T-helper 1 cell treated with Interleukin-12 subunit alpha and Interleukin-12 subunit beta and Interleukin-4 antibody, amounts not matched to agents 30 μg/mL and 1 μg/mL, for 36 hours (primary cell): ENCODE results near the gene NSMF.
"Not testable (repeated sequence)": the region's sequence is repeated elsewhere in the genome, so short reads cannot be mapped to it uniquely, and the experiment has no call there.

ENCODE experiments used
- H3K27ac Mint-ChIP-seq: one replicate; pipeline ENCODE4 v1.8.0; 2021; ENCODE audit warnings: mild to moderate bottlenecking, mixed read lengths
- H3K27me3 Mint-ChIP-seq: one replicate; pipeline ENCODE4 v1.8.0; 2021; ENCODE audit warnings: low read depth, mixed read lengths
- H3K36me3 Mint-ChIP-seq: one replicate; pipeline ENCODE4 v1.8.0; 2021; ENCODE audit warnings: low read depth, mixed read lengths
- H3K4me1 Mint-ChIP-seq: one replicate; pipeline ENCODE4 v1.8.0; 2021; ENCODE audit warnings: low read depth, mixed read lengths
- H3K4me3 Mint-ChIP-seq: one replicate; pipeline ENCODE4 v1.8.0; 2021; ENCODE audit warnings: mild to moderate bottlenecking, moderate library complexity, mixed read lengths
- H3K9me3 Mint-ChIP-seq: one replicate; pipeline ENCODE4 v1.8.0; 2021; ENCODE audit warnings: mixed read lengths

Gene NSMF

DNA sequence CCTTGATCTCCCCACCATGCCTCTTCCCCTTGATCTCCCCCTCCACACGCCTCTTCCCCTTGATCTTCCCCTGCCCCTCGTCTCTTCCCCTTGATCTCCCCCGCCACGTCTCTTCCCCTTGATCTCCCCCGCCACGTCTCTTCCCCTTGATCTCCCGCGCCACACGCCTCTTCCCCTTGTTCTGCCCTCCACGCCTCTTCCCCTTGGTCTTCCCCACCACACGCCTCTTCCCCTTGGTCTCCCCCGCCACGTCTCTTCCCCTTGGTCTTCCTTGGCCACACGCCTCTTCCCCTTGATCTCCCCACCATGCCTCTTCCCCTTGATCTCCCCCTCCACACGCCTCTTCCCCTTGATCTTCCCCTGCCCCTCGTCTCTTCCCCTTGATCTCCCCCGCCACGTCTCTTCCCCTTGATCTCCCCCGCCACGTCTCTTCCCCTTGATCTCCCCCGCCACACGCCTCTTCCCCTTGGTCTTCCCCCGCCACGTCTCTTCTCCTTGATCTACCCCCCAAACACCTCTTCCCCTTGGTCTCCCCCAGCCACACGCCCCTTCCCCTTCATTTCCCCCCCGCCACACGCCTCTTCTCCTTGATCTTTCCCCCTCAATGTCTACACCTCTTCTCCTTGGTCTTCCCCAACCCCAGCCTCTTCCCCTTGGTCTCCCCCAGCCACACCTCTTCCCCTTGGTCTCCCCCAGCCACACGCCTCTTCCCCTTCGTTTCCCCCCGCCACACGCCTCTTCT lies 7.7 kb downstream of the NSMF start:
- H3K4me1 Mint-ChIP-seq, result peaks cover 11% of the 10 kb centered on the region
- H3K27me3 Mint-ChIP-seq, H3K27ac Mint-ChIP-seq, H3K36me3 Mint-ChIP-seq, H3K9me3 Mint-ChIP-seq, H3K4me3 Mint-ChIP-seq: not testable (repeated sequence)

DNA sequence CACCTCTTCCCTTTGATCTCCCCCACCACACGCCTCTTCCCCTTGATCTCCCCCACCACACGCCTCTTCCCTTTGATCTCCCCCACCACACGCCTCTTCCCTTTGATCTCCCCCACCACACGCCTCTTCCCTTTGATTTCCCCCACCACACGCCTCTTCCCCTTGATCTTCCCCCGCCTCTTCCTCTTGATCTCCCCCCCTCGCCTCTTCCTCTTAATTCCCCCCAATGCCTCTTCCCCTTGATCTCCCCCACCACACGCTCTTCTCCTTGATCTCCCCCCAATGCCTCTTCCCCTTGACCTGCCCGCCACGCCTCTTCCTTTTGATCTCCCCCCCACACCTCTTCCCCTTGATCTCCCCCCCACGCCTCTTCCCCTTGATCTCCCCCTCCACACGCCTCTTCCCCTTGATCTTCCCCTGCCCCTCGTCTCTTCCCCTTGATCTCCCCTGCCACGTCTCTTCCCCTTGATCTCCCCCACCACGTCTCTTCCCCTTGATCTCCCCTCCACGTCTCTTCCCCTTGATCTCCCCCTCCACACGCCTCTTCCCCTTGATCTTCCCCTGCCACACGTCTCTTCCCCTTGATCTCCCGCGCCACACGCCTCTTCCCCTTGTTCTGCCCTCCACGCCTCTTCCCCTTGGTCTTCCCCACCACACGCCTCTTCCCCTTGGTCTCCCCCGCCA lies 8.5 kb downstream of the NSMF start:
- not testable (repeated sequence) for H3K4me3 Mint-ChIP-seq, H3K27ac Mint-ChIP-seq, H3K9me3 Mint-ChIP-seq, H3K27me3 Mint-ChIP-seq, H3K36me3 Mint-ChIP-seq
- peaks cover 11% of the 10 kb centered on the region for H3K4me1 Mint-ChIP-seq

DNA sequence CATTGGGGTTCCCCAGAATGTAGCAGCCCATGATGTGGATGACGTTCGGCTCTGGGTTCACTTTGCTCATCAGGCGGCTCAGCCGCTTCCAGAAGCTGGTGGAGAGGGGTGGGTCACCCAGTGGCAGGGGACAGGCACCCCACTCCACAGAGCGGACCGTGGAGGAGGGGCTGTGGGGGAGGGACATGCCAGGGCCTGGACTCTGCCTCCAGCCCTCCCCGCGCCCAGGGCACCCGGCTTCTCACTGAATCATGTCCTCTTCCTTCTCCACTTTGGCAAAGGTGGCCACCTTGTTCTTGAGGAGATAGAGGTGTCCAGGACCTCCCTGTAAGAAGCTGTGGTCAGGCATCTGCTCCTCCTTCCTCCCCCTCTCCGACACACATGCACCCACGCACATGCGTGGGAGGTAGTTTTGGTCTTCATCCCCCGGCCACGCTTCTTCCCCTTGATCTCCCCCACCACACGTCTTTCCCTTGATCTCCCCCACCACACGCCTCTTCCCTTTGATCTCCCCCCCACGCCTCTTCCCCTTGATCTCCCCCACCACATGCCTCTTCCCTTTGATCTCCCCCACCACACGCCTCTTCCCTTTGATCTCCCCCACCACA lies 9.1 kb downstream of the NSMF start:
- peaks cover 14% of the 10 kb centered on the region for H3K4me1 Mint-ChIP-seq
- no peak overlapping the region for H3K27ac Mint-ChIP-seq
- H3K4me3 Mint-ChIP-seq, result no peak overlapping the region
- H3K9me3 Mint-ChIP-seq, result no peaks in the 10 kb centered on the region
- no peaks in the 10 kb centered on the region for H3K27me3 Mint-ChIP-seq
- H3K36me3 Mint-ChIP-seq, result peaks cover 2% of the 10 kb centered on the region

DNA sequence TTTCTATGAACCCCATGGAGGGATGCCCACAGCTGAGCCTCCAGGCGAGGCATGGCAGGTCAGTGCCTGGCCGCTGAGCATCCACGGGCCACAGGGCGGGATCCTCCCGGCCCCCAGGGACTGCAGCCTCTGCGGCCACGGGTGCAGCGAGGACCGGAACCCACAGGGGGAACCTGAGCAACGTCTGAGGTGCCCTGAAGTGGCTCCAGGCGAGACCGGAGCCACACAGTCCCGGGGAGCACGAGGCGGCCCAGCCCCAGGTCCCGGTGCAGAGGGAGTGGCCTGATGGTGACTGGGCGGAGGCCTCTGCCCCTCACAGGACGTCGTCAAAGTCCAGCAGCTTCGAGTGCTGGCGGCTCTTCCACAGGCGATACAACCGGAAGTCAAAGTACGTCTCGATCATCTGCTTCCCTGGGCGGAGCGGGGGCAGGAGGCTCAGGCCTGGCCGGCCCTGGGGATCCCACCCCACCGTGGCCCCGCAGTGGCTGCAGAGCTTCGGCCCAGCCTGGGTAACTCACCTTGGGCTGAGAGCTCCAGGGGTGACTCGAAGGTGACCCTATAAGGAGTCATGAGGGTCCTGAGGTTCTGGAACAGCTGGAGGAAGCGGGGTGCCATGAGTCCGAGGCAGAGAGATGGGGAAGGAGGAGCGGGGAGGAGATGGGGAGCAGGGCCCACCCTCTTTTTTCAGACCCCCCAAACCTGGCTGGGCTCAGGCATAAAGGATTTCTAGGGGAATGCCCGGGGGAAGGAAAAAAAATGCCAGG lies 9.9 kb downstream of the NSMF start:
- no peaks in the 10 kb centered on the region for H3K9me3 Mint-ChIP-seq

DNA sequence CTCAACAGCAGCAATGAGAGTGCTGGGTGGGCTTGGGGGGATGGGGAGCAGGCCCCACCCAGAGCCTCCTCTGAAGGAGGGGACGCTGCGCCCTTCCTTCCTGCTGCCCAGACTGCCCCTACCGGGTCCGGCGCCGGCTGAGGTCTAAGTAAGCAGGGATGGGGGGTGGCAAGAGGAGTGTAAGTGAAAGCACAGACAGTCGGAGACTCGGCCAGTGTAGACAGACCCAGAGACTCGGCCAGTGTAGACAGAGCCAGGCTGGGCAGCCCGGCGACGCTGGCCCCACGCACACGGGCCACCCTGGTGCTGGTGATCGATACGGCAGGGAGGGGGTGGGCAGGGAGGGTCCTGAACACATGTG lies 10.6 kb downstream of the NSMF start:
- H3K9me3 Mint-ChIP-seq, result no peaks in the 10 kb centered on the region
- H3K4me3 Mint-ChIP-seq, result no peak overlapping the region
- H3K36me3 Mint-ChIP-seq, result peaks cover 2% of the 10 kb centered on the region
- H3K4me1 Mint-ChIP-seq, result peaks cover 8% of the 10 kb centered on the region
- no peak overlapping the region for H3K27ac Mint-ChIP-seq
- peaks cover 5% of the 10 kb centered on the region for H3K27me3 Mint-ChIP-seq

More for the DNA sequence above, 9.9 kb downstream of the NSMF start:
- peaks cover 2% of the 10 kb centered on the region for H3K36me3 Mint-ChIP-seq
- no peak overlapping the region for H3K27ac Mint-ChIP-seq
- H3K4me3 Mint-ChIP-seq, result no peak overlapping the region
- H3K27me3 Mint-ChIP-seq, result peaks cover 3% of the 10 kb centered on the region
- peaks cover 11% of the 10 kb centered on the region for H3K4me1 Mint-ChIP-seq

DNA sequence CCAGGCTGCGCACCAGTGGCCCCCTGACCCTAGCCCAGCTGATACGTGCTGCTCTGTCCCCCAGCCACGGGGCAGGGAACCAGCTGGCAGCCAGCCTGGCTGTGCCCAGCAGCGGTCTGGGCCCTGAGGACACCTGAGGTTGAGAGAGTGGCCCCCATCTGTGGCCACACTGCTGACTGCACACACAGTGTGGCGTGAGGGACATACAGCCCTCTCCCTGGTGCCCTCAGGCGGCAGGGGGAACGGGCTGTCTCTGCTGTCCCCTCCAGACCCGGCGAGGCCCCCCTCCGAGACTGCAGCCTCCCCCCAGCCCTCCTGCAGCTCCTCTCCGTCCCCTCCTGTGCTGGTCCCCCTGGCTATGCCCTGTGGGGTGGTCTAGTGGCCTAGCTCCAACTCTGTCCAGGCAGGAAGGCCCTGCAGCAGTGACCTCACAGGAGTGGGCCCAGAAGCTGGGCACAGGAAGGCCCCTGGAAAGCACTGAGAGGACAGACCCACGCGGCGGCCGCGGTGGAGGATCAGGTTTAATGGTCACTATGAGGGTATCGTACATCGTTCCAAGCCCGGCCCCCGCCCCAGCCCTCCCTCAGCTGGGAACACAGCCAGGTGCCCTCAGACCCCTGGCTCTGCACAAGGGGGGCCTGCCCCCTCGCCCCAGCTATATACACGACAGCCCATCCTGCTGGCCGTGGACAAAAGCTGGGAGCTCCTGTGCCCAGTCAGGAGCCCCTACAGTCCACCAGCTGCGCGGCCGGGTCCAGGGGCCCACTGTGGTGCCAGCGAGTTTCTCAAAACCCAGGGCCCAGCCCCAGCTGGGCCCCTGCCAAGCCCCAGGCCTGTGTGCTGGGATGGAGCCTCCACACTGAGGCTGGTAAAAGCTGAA lies 11.2 kb downstream of the NSMF start:
- H3K27ac Mint-ChIP-seq, result no peak overlapping the region
- H3K4me1 Mint-ChIP-seq, result peaks cover 8% of the 10 kb centered on the region
- peaks cover 2% of the 10 kb centered on the region for H3K36me3 Mint-ChIP-seq

DNA sequence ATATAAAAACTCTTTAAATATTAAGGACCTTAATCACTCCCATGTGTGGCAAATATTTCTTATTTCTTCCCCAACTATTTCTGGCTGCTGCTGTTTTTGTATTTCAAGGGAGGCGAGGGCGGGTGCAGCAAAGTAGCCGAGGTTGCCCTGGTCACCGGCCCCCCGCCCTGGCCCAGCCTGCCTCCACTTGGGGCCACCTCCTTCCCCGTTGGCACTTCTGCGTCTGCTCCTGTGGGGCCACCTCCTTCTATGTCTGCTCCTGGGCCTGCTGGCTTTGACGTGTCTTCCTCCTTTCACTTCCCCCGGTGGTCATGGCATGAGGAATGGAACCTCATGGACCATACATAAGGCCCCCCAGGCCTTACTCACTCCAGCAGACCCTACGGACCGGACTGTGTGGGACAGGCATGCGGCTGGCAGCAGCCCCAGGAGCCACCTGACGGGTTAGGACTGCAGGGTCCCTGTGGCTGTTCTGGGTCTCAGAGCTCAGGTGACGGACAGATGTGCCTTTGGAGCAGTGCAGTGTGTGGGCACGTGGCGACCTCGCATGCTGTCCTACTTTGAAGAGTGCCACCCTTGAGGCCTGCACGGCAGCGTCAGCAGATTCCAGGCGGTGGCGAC lies 12.2 kb downstream of the NSMF start:
- peaks cover 2% of the 10 kb centered on the region for H3K36me3 Mint-ChIP-seq
- H3K4me1 Mint-ChIP-seq, result peaks cover 6% of the 10 kb centered on the region
- no peak overlapping the region for H3K27ac Mint-ChIP-seq
- H3K27me3 Mint-ChIP-seq, result peaks cover 11% of the 10 kb centered on the region
- H3K9me3 Mint-ChIP-seq, result no peaks in the 10 kb centered on the region
- H3K4me3 Mint-ChIP-seq, result no peak overlapping the region

More for the DNA sequence above, 11.2 kb downstream of the NSMF start:
- Mint-ChIP-seq H3K9me3 (no peaks in the 10 kb centered on the region), H3K27me3 (peaks cover 7% of the 10 kb centered on the region), H3K4me3 (no peak overlapping the region)

DNA sequence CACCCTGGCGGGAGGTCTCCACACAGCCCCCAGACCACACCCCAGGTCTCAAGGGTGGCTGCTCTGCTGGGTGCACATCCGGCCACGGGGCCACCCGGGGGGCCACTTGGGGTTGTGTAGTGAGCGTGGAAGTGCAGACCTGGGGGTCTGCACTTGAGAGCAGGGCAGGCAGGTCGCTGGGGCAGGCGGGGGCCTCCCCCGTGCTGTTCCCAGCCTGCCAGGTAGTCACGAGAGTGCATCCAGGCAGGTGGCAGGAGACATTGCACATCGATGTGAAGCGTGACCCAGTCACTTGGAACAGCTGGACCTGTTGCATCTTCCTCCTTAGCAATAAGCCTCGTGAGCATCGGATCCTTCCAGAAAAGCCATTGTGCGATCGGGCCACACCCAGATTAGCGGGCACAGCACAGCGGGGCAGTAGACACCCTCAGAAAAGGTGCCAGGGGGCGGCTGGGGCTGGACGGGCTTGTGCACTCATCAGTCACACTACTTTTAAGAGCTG lies 13.2 kb downstream of the NSMF start:
- H3K27ac Mint-ChIP-seq, result no peak overlapping the region

DNA sequence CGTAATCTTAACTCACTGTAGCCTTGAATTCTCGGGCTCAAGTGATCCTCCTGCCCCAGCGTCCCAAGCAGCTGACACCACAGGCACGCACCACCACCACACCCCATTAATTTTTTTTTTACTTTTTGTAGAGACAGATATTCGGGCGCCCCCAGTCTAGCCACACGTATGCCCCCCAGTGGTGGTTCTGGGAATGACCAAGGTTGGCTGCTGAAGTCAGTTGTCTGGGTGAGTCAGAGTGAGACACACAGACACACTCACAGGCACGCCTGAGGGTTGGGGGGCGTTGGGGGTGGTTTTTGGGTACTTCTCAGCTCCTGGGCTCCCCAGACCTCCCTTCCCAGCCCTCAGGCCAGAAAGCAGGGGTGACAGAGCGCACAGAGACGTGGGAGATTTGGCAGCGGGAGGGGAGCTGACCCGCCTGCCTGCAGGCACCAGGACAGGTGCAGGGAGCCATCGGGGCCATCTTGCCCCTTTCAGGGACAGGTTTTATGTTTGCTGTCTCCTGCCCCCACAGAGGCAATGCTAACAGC lies 13.8 kb downstream of the NSMF start:
- Mint-ChIP-seq H3K27ac (no peak overlapping the region), H3K27me3 (peaks cover 14% of the 10 kb centered on the region), H3K4me3 (no peak overlapping the region), H3K36me3 (peaks cover 2% of the 10 kb centered on the region), H3K4me1 (peaks cover 8% of the 10 kb centered on the region), H3K9me3 (no peaks in the 10 kb centered on the region)

More for the DNA sequence above, 13.2 kb downstream of the NSMF start:
- Mint-ChIP-seq H3K9me3 (no peaks in the 10 kb centered on the region), H3K27me3 (peaks cover 14% of the 10 kb centered on the region), H3K36me3 (peaks cover 2% of the 10 kb centered on the region), H3K4me3 (no peak overlapping the region), H3K4me1 (peaks cover 8% of the 10 kb centered on the region)

DNA sequence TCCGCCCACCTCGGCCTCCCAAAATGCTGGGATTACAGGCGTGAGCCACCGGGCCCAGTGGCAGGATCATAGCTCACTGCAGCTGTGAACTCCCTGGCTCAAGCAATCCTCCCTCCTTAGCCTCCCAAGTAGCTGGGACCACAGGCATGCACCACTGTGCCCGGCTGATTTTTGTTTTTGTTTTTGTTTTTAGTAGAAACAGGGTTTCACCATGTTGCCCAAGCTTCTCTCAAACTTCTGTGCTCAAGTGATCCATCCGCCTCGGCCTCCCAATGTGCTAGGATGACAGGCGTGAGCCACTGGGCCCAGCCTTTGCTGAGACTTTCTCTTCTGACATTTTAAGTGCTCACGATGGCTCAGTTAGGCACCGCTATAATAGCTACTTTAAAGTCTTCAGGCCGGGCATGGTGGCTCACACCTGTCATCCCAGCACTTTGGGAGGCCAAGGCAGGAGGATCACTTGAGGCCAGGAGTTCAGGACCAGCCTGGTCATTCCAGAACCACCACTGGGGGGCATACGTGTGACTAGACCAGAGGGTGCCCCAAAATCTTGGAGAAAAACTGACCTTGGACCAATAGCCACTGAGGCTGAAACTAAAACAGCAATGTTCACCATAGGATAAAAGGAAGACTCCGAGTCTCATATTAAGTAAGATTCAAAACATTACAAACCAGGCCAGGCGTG lies 14.9 kb downstream of the NSMF start:
- no peaks in the 10 kb centered on the region for H3K9me3 Mint-ChIP-seq
- peaks cover 6% of the 10 kb centered on the region for H3K4me1 Mint-ChIP-seq
- H3K27me3 Mint-ChIP-seq, result peaks cover 14% of the 10 kb centered on the region
- H3K27ac Mint-ChIP-seq, result no peak overlapping the region
- H3K36me3 Mint-ChIP-seq, result no peaks in the 10 kb centered on the region
- H3K4me3 Mint-ChIP-seq, result no peak overlapping the region

DNA sequence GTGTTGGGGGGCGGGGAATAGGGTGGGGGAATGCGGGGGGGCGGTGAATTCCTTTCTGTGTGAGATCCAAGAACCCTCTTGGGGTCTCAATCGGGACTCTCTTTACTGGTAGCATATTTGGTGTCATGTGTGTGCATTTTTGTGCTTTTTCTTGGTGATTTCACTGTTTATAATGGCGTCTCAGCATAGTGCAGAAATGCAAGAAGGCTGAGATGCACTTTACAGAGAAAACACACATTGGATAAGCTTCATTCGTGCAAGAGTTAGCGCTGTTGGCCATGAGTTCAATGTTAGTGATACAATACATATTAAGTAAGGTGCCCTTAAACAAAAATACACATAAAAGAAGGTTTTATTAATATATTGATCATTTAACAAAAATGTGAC lies 17.2 kb downstream of the NSMF start:
- H3K9me3 Mint-ChIP-seq, result no peaks in the 10 kb centered on the region
- H3K27ac Mint-ChIP-seq, result peak overlapping the region; percentile 4
- H3K4me1 Mint-ChIP-seq, result peaks cover 6% of the 10 kb centered on the region
- H3K36me3 Mint-ChIP-seq, result no peaks in the 10 kb centered on the region
- peak overlapping the region; percentile 79 for H3K4me3 Mint-ChIP-seq
- H3K27me3 Mint-ChIP-seq, result peaks cover 14% of the 10 kb centered on the region

DNA sequence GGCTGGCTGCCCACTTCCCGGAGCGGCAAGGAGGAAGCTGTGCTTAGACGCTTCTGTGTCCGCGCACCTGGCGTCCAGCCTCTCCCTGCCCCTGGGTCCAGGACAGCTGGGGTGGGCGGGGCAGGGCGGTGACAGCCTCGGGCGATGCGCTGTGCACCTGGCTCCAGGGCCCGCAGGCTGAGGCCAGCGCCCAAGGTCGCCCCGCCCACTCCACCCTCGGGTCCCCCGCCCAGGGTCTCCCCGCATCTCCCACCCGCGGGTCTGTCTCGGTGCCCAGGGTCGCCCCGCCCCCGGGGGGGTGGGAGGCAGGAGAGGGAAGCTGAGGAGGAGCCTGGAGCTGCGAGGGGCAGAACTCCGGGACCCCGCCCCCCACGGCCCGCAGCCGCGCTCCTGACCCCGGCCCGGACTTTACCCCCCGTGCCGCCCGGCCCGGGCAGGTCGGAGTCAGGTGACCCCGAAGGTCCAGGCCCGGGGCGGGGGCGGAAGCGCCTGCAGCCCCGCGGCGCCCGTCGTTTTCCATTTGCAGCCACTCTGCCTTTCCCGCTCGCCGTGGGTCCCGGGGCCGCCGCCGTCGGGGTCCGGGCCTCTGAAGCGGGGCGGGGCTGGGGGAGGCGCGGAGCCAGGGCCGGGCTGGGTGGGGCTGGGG lies 17.7 kb downstream of the NSMF start, which contains the start of gene ENTPD8:
ENTPD8 (minus strand) TSS at position 69 of the 646 bp plus-strand sequence. CDS start 3,072 bp downstream, outside the sequence.
- Mint-ChIP-seq H3K9me3 (no peaks in the 10 kb centered on the region), H3K27ac (peak within 1 kb of the TSS; percentile 4), H3K4me3 (peak within 1 kb of the TSS; percentile 79), H3K36me3 (no peaks in the 10 kb centered on the region), H3K4me1 (peaks cover 6% of the 10 kb centered on the region), H3K27me3 (peaks cover 14% of the 10 kb centered on the region)
